Measurements from ENCODE around the gene EPB42. TPM values are rescaled to one million over a fixed set of nuclear protein-coding genes. Genes with fewer than 3 reads are reported as not detected.
A peak's percentile ranks its signal among the peaks of the same experiment; 100 is the strongest.

Gene EPB42
- total and polyA plus RNA-seq, 2 of the 4 experiments (the other 2 are of a cell fraction), result not detected

DNA sequence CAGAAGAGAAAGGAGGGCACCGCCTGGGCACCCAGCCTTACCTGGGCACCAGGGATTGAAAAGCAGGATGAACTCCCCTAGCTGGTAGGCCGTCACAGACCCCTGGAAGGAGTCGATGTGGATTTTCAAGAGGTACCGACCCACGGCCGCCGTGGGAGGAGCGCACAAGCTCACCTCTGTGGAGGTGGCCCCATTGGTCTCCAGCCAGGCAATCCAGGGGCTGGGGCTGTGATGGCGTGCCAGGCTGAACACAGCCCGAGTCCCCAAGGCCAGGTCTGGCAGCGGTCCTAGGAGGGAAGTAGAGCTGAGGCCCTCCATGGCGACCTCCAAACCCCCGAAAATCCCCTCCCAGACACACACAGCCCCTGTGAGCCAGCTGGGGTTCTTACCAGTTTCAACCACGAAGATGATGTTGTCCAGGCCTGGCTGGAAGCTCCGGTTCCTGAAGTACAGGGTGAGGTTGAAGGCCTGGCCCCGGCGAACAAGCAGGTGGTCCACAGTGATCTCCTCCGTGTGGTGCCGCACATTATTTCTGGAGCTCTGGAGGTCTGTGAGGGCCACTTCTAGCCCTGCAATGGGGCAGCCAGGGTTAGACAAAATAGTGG lies 39.3 kb upstream of the EPB42 start:
- DNase-seq (no peak), ATAC-seq (ENCODE audit: low read depth) (no peak)
- H2AK5ac ChIP-seq (ENCODE audit: low read depth, low read length), result no peak overlapping the region
- no peaks in the 10 kb centered on the region for H3K36me3 ChIP-seq (ENCODE audit: control insufficient read depth, insufficient read depth, low read length)
- no peak overlapping the region for H3K9ac ChIP-seq (ENCODE audit: low read depth, low read length)
- 90% methylated on average over 8 of the region's 19 CpGs; no CpG with 5 or more reads in 1 of the 2 experiments for WGBS, 2 experiments (ENCODE audit: extremely low coverage in 2 of 2, insufficient read length in 1 of 2)
- no peak overlapping the region for H2BK5ac ChIP-seq (ENCODE audit: low read depth, low read length, poor library complexity, severe bottlenecking)
- no peak overlapping the region for H2AFZ ChIP-seq (replicated peaks; ENCODE audit: low read length, poor library complexity)
- H3K14ac ChIP-seq (replicated peaks; ENCODE audit: low read depth, low read length), result no peak overlapping the region
- no peaks in the 10 kb centered on the region for H3K79me1 ChIP-seq (ENCODE audit: low read depth in 1 of 2, low read length in 2 of 2)
- H3K27me3 ChIP-seq (ENCODE audit: control insufficient read depth, insufficient read depth, low read length), result peaks cover 44% of the 10 kb centered on the region
- H4K91ac ChIP-seq (ENCODE audit: insufficient read depth, low read depth, low read length), result no peak overlapping the region
- no peak overlapping the region for H3K4me3 ChIP-seq (ENCODE audit: insufficient read depth, low read depth, low read length)
- H3K56ac ChIP-seq (ENCODE audit: extremely low read depth, insufficient read depth, low read length), result no peak overlapping the region
- no peaks in the 10 kb centered on the region for H3K4me1 ChIP-seq (ENCODE audit: control insufficient read depth, insufficient read depth, low read length)
- no peaks in the 10 kb centered on the region for H3K9me3 ChIP-seq (ENCODE audit: control insufficient read depth, insufficient read depth, low read length)
- H3K18ac ChIP-seq (ENCODE audit: low read depth, low read length), result no peak overlapping the region
- no peak overlapping the region for H2BK20ac ChIP-seq (ENCODE audit: low read depth, low read length)
- ChIA-PET POLR2A (ENCODE audit: unreplicated experiment) (no interaction called here), CTCF (no interaction called here)
- dilution Hi-C loops (cut with HindIII; ENCODE audit: low sequenced_read_pairs, unreplicated experiment) (no loop called here), in situ Hi-C loops (cut with MboI; ENCODE audit: low sequenced_read_pairs) (no loop called here), intact Hi-C loops (cut with micrococcal nuclease) (no loop called here)
- no peak overlapping the region for H3K4ac ChIP-seq (ENCODE audit: low read depth, low read length)
- peak overlapping the region; percentile 15 for H2AK9ac ChIP-seq (replicated peaks; ENCODE audit: low read depth, low read length, poor library complexity)
- TF ChIP-seq, protein P1, sequence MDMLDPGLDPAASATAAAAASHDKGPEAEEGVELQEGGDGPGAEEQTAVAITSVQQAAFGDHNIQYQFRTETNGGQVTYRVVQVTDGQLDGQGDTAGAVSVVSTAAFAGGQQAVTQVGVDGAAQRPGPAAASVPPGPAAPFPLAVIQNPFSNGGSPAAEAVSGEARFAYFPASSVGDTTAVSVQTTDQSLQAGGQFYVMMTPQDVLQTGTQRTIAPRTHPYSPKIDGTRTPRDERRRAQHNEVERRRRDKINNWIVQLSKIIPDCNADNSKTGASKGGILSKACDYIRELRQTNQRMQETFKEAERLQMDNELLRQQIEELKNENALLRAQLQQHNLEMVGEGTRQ (IDR thresholded peaks at IDR 0.05; ENCODE audit: low read depth, low read length), result no peak
- TF ChIP-seq NFE2L2 (IDR thresholded peaks at IDR 0.05; ENCODE audit: low read depth, low read length) (no peak), MAFK (IDR thresholded peaks at IDR 0.05; ENCODE audit: low read depth, low read length) (no peak), FOS (IDR thresholded peaks at IDR 0.05; ENCODE audit: low read depth, low read length) (no peak), RFX5 (IDR thresholded peaks at IDR 0.05; ENCODE audit: low read depth, low read length) (no peak), RCOR1 (IDR thresholded peaks at IDR 0.05; ENCODE audit: insufficient replicate concordance, low read length) (no peak), CHD1 (IDR thresholded peaks at IDR 0.05; ENCODE audit: low read depth, low read length) (no peak), CEBPB (IDR thresholded peaks at IDR 0.05; ENCODE audit: low read depth, low read length) (no peak), MXI1 (IDR thresholded peaks at IDR 0.05; ENCODE audit: borderline replicate concordance, low read depth, low read length) (no peak), MAZ (IDR thresholded peaks at IDR 0.05; ENCODE audit: borderline replicate concordance, low read depth, low read length) (no peak), POLR2A (IDR thresholded peaks at IDR 0.05; ENCODE audit: low read depth, low read length) (no peak)
- TF ChIP-seq, protein P2, sequence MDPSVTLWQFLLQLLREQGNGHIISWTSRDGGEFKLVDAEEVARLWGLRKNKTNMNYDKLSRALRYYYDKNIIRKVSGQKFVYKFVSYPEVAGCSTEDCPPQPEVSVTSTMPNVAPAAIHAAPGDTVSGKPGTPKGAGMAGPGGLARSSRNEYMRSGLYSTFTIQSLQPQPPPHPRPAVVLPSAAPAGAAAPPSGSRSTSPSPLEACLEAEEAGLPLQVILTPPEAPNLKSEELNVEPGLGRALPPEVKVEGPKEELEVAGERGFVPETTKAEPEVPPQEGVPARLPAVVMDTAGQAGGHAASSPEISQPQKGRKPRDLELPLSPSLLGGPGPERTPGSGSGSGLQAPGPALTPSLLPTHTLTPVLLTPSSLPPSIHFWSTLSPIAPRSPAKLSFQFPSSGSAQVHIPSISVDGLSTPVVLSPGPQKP (IDR thresholded peaks at IDR 0.05; ENCODE audit: borderline replicate concordance, low read depth, low read length), result no peak
- H4K5ac ChIP-seq (ENCODE audit: low read depth, low read length), result no peak overlapping the region
- no peak overlapping the region for H2BK15ac ChIP-seq (ENCODE audit: low read depth, low read length)
- H4K8ac ChIP-seq (ENCODE audit: low read depth in 2 of 2, low read length in 2 of 2), result no peak overlapping the region
- BruUV-seq (replicated peaks), result no TSS peak
- no peaks in the 10 kb centered on the region for H4K20me1 ChIP-seq (ENCODE audit: insufficient read depth, low read length)
- H3K27ac ChIP-seq (ENCODE audit: insufficient read depth, low read length), result no peak overlapping the region
- no peak overlapping the region for H2BK120ac ChIP-seq (ENCODE audit: low read depth, low read length)
- no peak overlapping the region for H3K23ac ChIP-seq (ENCODE audit: low read depth, low read length)
- H3K9me1 ChIP-seq (ENCODE audit: insufficient read depth, low read length), result no peaks in the 10 kb centered on the region
- H3K4me2 ChIP-seq (ENCODE audit: low read depth, low read length), result no peak overlapping the region

All from IMR-90 (cell line).